H9 (cell line): Measurements from ENCODE around the gene MAP3K21. TPM values are rescaled to one million over a fixed set of nuclear protein-coding genes. Genes with fewer than 3 reads are reported as not detected.

Experiments
- DNase-seq: peaks from one replicate; pipeline ENCODE4 v3.0.0-alpha.2; 2017
- H2AFZ ChIP-seq: one replicate; pipeline ENCODE4 v1.6.1; 2013; ENCODE audit warnings: mild to moderate bottlenecking, low read length, control low read depth, moderate library complexity
- H2AK5ac ChIP-seq: 2 replicates; pipeline ENCODE4 v1.6.1; 2013; ENCODE audit warnings: low read length, control low read depth, mixed read lengths; ENCODE audit not compliant: insufficient read length
- H2BK120ac ChIP-seq: one replicate; pipeline ENCODE4 v1.6.1; 2013; ENCODE audit warnings: low read depth, mild to moderate bottlenecking, low read length, control low read depth, inconsistent platforms; ENCODE audit not compliant: poor library complexity, severe bottlenecking
- H2BK12ac ChIP-seq: 2 replicates; pipeline ENCODE4 v1.6.1; 2013; ENCODE audit warnings: low read length, control low read depth, mixed read lengths, low read depth; ENCODE audit not compliant: insufficient read length
- H2BK15ac ChIP-seq: 2 replicates; pipeline ENCODE4 v1.6.1; 2013; ENCODE audit warnings: low read depth, low read length, control low read depth
- H2BK20ac ChIP-seq: one replicate; pipeline ENCODE4 v1.6.1; 2013; ENCODE audit warnings: low read depth, mild to moderate bottlenecking, low read length, control low read depth, inconsistent platforms; ENCODE audit not compliant: poor library complexity, severe bottlenecking
- H2BK5ac ChIP-seq: 2 replicates; pipeline ENCODE4 v1.6.1; 2013; ENCODE audit warnings: low read length, control low read depth, mixed read lengths; ENCODE audit not compliant: insufficient read length
- H3K14ac ChIP-seq: 2 replicates; pipeline ENCODE4 v1.6.1; 2013; ENCODE audit warnings: low read length, control low read depth; ENCODE audit not compliant: insufficient read depth
- H3K18ac ChIP-seq: 2 replicates; pipeline ENCODE4 v1.6.1; 2013; ENCODE audit warnings: low read depth, mild to moderate bottlenecking, mixed read lengths, low read length, control low read depth; ENCODE audit not compliant: insufficient read length
- H3K23ac ChIP-seq: 2 replicates; pipeline ENCODE4 v1.6.1; 2013; ENCODE audit warnings: low read length, control low read depth, mixed read lengths, low read depth; ENCODE audit not compliant: insufficient read length
- H3K23me2 ChIP-seq: 2 replicates; pipeline ENCODE4 v1.6.1; 2013; ENCODE audit warnings: low read depth, mild to moderate bottlenecking, mixed read lengths, low read length, control low read depth; ENCODE audit not compliant: insufficient read length, poor library complexity, severe bottlenecking
- H3K27ac ChIP-seq: 2 replicates; pipeline ENCODE4 v1.5.1; 2013; ENCODE audit warnings: low read length, control low read depth, mixed read lengths, low read depth; ENCODE audit not compliant: insufficient read length
- H3K27me3 ChIP-seq: 2 replicates; pipeline ENCODE4 v1.6.1; 2013; ENCODE audit warnings: low read length, control low read depth, inconsistent platforms; ENCODE audit not compliant: insufficient read depth
- H3K4ac ChIP-seq: 2 replicates; pipeline ENCODE4 v1.6.1; 2013; ENCODE audit warnings: low read depth, mild to moderate bottlenecking, control low read depth, inconsistent platforms, low read length, moderate library complexity
- H3K4me1 ChIP-seq: 2 replicates; pipeline ENCODE4 v1.6.1; 2013; ENCODE audit warnings: low read length, control low read depth, inconsistent platforms; ENCODE audit not compliant: insufficient read depth
- H3K4me2 ChIP-seq: 2 replicates; pipeline ENCODE4 v1.6.1; 2013; ENCODE audit warnings: low read length, control low read depth, mixed read lengths; ENCODE audit not compliant: insufficient read length, insufficient read depth
- H3K56ac ChIP-seq: 2 replicates; pipeline ENCODE4 v1.6.1; 2013; ENCODE audit warnings: low read depth, mild to moderate bottlenecking, mixed read lengths, low read length, control low read depth; ENCODE audit not compliant: insufficient read length
- H3K79me1 ChIP-seq: 2 replicates; pipeline ENCODE4 v1.6.1; 2013; ENCODE audit warnings: low read depth, mild to moderate bottlenecking, moderate library complexity, low read length, control low read depth, inconsistent platforms; ENCODE audit not compliant: insufficient read depth, poor library complexity, severe bottlenecking
- H3K79me2 ChIP-seq: 2 replicates; pipeline ENCODE4 v1.6.1; 2013; ENCODE audit warnings: low read length, control low read depth, inconsistent platforms; ENCODE audit not compliant: insufficient read depth
- H3K9ac ChIP-seq: 2 replicates; pipeline ENCODE4 v1.6.1; 2013; ENCODE audit warnings: low read length, control low read depth, mixed read lengths; ENCODE audit not compliant: insufficient read length; ENCODE audit errors: extremely low read depth
- H3K9me3 ChIP-seq: one replicate; pipeline ENCODE4 v1.6.1; 2013; ENCODE audit warnings: low read depth, low read length, inconsistent platforms; ENCODE audit not compliant: control insufficient read depth
- H3T11ph ChIP-seq: one replicate; pipeline ENCODE4 v1.6.1; 2013; ENCODE audit warnings: mild to moderate bottlenecking, low read length, control low read depth, inconsistent platforms
- H4K20me1 ChIP-seq: one replicate; pipeline ENCODE4 v1.6.1; 2013; ENCODE audit not compliant: control insufficient read depth, insufficient read length, insufficient read depth
- H4K5ac ChIP-seq: 2 replicates; pipeline ENCODE4 v1.6.1; 2013; ENCODE audit warnings: low read depth, mild to moderate bottlenecking, mixed read lengths, low read length, control low read depth; ENCODE audit not compliant: insufficient read length
- H4K8ac ChIP-seq: replicated peaks from 2 replicates; pipeline ENCODE4 v1.6.1; 2013; ENCODE audit warnings: low read length, control low read depth, mixed read lengths, low read depth; ENCODE audit not compliant: insufficient read length
- H4K91ac ChIP-seq: 2 replicates; pipeline ENCODE4 v1.6.1; 2013; ENCODE audit warnings: low read depth, mild to moderate bottlenecking, moderate library complexity, mixed read lengths, low read length, control low read depth; ENCODE audit not compliant: insufficient read length
- H3K27ac Mint-ChIP-seq, 3 experiments: 2 replicates in 2 of 3; 3 replicates in 1 of 3; pipeline ENCODE4 v1.8.0; 2020 to 2021; ENCODE audit warnings: mixed read lengths in 3 of 3, mild to moderate bottlenecking in 1 of 3, moderate library complexity in 1 of 3
- H3K27me3 Mint-ChIP-seq: 2 replicates; pipeline ENCODE4 v1.8.0; 2021; ENCODE audit warnings: low read depth, mild to moderate bottlenecking, moderate library complexity, mixed read lengths
- H3K36me3 Mint-ChIP-seq, 3 experiments: 2 replicates in 2 of 3; 3 replicates in 1 of 3; pipeline ENCODE4 v1.8.0; 2020 to 2021; ENCODE audit warnings: low read depth in 3 of 3, mixed read lengths in 3 of 3; ENCODE audit not compliant: insufficient read depth in 1 of 3
- H3K4me1 Mint-ChIP-seq, 2 experiments: 2 replicates each; pipeline ENCODE4 v1.8.0; 2020; ENCODE audit warnings: mixed read lengths in 2 of 2
- H3K4me3 Mint-ChIP-seq, 2 experiments: 2 replicates in 1 of 2; 3 replicates in 1 of 2; pipeline ENCODE4 v1.8.0; 2020 to 2021; ENCODE audit warnings: mild to moderate bottlenecking in 2 of 2, mixed read lengths in 2 of 2, moderate library complexity in 1 of 2
- H3K9me3 Mint-ChIP-seq, 2 experiments: 2 replicates in 1 of 2; 3 replicates in 1 of 2; pipeline ENCODE4 v1.8.0; 2020; ENCODE audit warnings: mild to moderate bottlenecking in 2 of 2, mixed read lengths in 2 of 2, moderate library complexity in 1 of 2
- CTCF ChIP-seq: fragments of 200-600 bp; sonication (generic); conservative IDR thresholded peaks from 3 replicates; pipeline ENCODE4 v1.8.0; 2021; ENCODE audit warnings: antibody characterized with exemption, mild to moderate bottlenecking
- total RNA-seq: library from RNA; stranded (reverse); gene quantifications from 2 replicates; pipeline ENCODE4 v1.2.1, GENCODE V29; 2021

Gene MAP3K21
- total RNA-seq, 1 experiment from 2014 or later = 11.7 TPM

GRCh38 chr1:233421293-233421692 is 93.8 kb downstream of the MAP3K21 start:
- no peak overlapping the region for H3K4me3 Mint-ChIP-seq
- Histone ChIP-seq H3K56ac (no peak overlapping the region), H3K4me2 (no peak overlapping the region), H2BK120ac (no peak overlapping the region), H2BK20ac (no peak overlapping the region), H3K14ac (no peak overlapping the region), H4K20me1 (no peaks in the 10 kb centered on the region), H2BK5ac (no peak overlapping the region), H4K8ac (no peak overlapping the region), H3K27ac (no peak overlapping the region), H3K27me3 (no peaks in the 10 kb centered on the region), H2BK12ac (no peak overlapping the region), H3K79me1 (no peaks in the 10 kb centered on the region), H3K23me2 (no peaks in the 10 kb centered on the region), H3K23ac (no peak overlapping the region), H3K4me1 (no peaks in the 10 kb centered on the region), H4K91ac (no peak overlapping the region), H2AK5ac (no peak overlapping the region), H3T11ph (no peak overlapping the region), H3K9ac (no peak overlapping the region), H2AFZ (no peak overlapping the region), H2BK15ac (no peak overlapping the region), H4K5ac (no peak overlapping the region), H3K9me3 (no peaks in the 10 kb centered on the region), H3K79me2 (no peaks in the 10 kb centered on the region), H3K18ac (no peak overlapping the region), H3K4ac (no peak overlapping the region)
- no peak for TF ChIP-seq CTCF
- no peaks in the 10 kb centered on the region for H3K27me3 Mint-ChIP-seq
- H3K4me1 Mint-ChIP-seq = no peaks in the 10 kb centered on the region
- H3K27ac Mint-ChIP-seq = no peak overlapping the region
- no peak for DNase-seq
- peaks cover 10 to 14% of the 10 kb centered on the region in 2 experiments; a peak in 4 of 5 replicates for H3K9me3 Mint-ChIP-seq
- peaks cover 0 to 11% (median 0%) of the 10 kb centered on the region in 3 experiments; a peak in 3 of 7 replicates for H3K36me3 Mint-ChIP-seq
